Stimulated activated naive CD4-positive, alpha-beta T cell treated with Interleukin-2 at 50 U/mL for 16 hours (primary cell): ENCODE measurements around the gene AKAP6.

Source experiments
- DNase-seq: peaks from one replicate; lab custom pipeline; 2025; lab: John Stamatoyannopoulos, UW

Gene AKAP6

GRCh38 chr14:32706721-32707519, 377.8 kb downstream of the AKAP6 start:
- DNase-seq: no peak

GRCh38 chr14:32707742-32708500, 378.8 kb downstream of the AKAP6 start:
- DNase-seq: no peak

GRCh38 chr14:32709027-32709426, 379.9 kb downstream of the AKAP6 start:
- no peak for DNase-seq

GRCh38 chr14:32710231-32710671, 381.2 kb downstream of the AKAP6 start:
- no peak for DNase-seq

GRCh38 chr14:32710731-32711680, 381.9 kb downstream of the AKAP6 start:
- no peak for DNase-seq

GRCh38 chr14:32713856-32714255, 384.8 kb downstream of the AKAP6 start:
- DNase-seq: no peak

- DNase-seq: no peak
Measured at GRCh38 chr14:32719601-32720000, 390.5 kb downstream of the AKAP6 start.

GRCh38 chr14:32720927-32721326, 391.8 kb downstream of the AKAP6 start:
- DNase-seq: no peak

GRCh38 chr14:32722631-32723183, 393.6 kb downstream of the AKAP6 start:
- DNase-seq: no peak

GRCh38 chr14:32724867-32725471, 395.9 kb downstream of the AKAP6 start:
- no peak for DNase-seq

GRCh38 chr14:32726516-32726915, 397.4 kb downstream of the AKAP6 start:
- DNase-seq: no peak

- DNase-seq: no peak
Measured at GRCh38 chr14:32727832-32728231, 398.7 kb downstream of the AKAP6 start.

- no peak for DNase-seq
Measured at GRCh38 chr14:32728526-32728925, 399.4 kb downstream of the AKAP6 start.

GRCh38 chr14:32728976-32729375, 399.9 kb downstream of the AKAP6 start:
- no peak for DNase-seq

- no peak for DNase-seq
Measured at GRCh38 chr14:32731249-32731648, 402.2 kb downstream of the AKAP6 start.

- no peak for DNase-seq
Measured at GRCh38 chr14:32733015-32733414, 403.9 kb downstream of the AKAP6 start.

GRCh38 chr14:32734261-32734660, 405.2 kb downstream of the AKAP6 start:
- DNase-seq: no peak

- DNase-seq: no peak
Measured at GRCh38 chr14:32737621-32738020, 408.5 kb downstream of the AKAP6 start.

GRCh38 chr14:32738206-32738871, 409.2 kb downstream of the AKAP6 start:
- no peak for DNase-seq

GRCh38 chr14:32744811-32745445, 415.8 kb downstream of the AKAP6 start:
- no peak for DNase-seq
